SK-N-MC (cell line): ENCODE measurements around the gene SEMA5A.

Experiments
- DNase-seq: peaks from one replicate; pipeline ENCODE4 v3.0.0-alpha.2; 2011; ENCODE audit warnings: low read depth, low spot score
- H3K27ac ChIP-seq: fragments of 200-600 bp; sonication (generic); 2 replicates; pipeline ENCODE4 v1.5.1; 2016; ENCODE audit warnings: mixed run types
- H3K36me3 ChIP-seq: fragments of 200-600 bp; sonication (generic); 2 replicates; pipeline ENCODE4 v1.6.1; 2017; ENCODE audit warnings: antibody characterized with exemption, low read length, mixed read lengths; ENCODE audit not compliant: insufficient read depth
- H3K4me3 ChIP-seq: fragments of 200-600 bp; sonication (generic); 2 replicates; pipeline ENCODE4 v1.5.1; 2016
- H3K9ac ChIP-seq: fragments of 200-600 bp; sonication (generic); 2 replicates; pipeline ENCODE4 v1.8.0; 2017; ENCODE audit warnings: mixed run types, mixed read lengths; ENCODE audit not compliant: insufficient read length
- H3K9me3 ChIP-seq: fragments of 200-600 bp; sonication (generic); 2 replicates; pipeline ENCODE4 v1.6.1; 2017; ENCODE audit warnings: low read depth, mild to moderate bottlenecking, antibody characterized with exemption, low read length, moderate library complexity, mixed read lengths
- EZH2 ChIP-seq: fragments of 200-600 bp; sonication (generic); IDR thresholded peaks from one replicate; pipeline ENCODE4 v1.6.1; 2017; ENCODE audit warnings: antibody characterized with exemption
- FOXP2 ChIP-seq: optimal IDR thresholded peaks from 2 replicates; pipeline ENCODE3; 2011; ENCODE audit warnings: mild to moderate bottlenecking, moderate library complexity; ENCODE audit not compliant: insufficient read depth; ENCODE audit errors: extremely low read length, control extremely low read depth
- POLR2AphosphoS5 ChIP-seq: IDR thresholded peaks from 2 replicates; pipeline ENCODE4 v1.6.1; 2012; ENCODE audit warnings: mild to moderate bottlenecking, low read depth, low read length, borderline replicate concordance

SEMA5A gene

GRCh38 chr5:9188131-9188530 is 357.7 kb downstream of the SEMA5A start:
- no peak overlapping the region for H3K27ac ChIP-seq
- TF ChIP-seq FOXP2: no peak
- no peak for TF ChIP-seq EZH2
- TF ChIP-seq POLR2AphosphoS5: no peak
- H3K36me3 ChIP-seq: no peaks in the 10 kb centered on the region
- H3K4me3 ChIP-seq: no peak overlapping the region
- no peak for DNase-seq
- no peaks in the 10 kb centered on the region for H3K9me3 ChIP-seq
- H3K9ac ChIP-seq: no peak overlapping the region

DNA sequence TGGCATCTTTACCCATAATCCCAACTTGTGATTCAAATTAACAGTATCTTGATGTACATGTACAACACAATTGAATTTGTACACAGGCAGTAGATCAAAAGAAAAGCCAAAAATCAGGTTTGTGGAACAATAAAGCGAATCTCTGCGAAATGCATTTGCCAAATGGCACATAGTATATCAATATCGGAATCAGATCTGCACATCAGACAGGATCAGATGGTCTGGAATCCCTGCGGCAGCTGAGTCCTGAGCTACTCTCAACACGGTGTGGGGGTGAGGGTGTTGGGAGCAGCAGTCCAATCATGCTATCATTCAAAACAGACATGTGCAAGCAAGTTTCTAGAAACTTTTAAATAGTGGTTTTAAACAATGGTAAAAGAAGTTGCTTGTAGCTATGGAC is 358.3 kb downstream of the SEMA5A start:
- no peak for TF ChIP-seq FOXP2
- Histone ChIP-seq H3K36me3 (no peaks in the 10 kb centered on the region), H3K4me3 (no peak overlapping the region), H3K9ac (no peak overlapping the region), H3K9me3 (no peaks in the 10 kb centered on the region), H3K27ac (no peak overlapping the region)
- DNase-seq: no peak

DNA sequence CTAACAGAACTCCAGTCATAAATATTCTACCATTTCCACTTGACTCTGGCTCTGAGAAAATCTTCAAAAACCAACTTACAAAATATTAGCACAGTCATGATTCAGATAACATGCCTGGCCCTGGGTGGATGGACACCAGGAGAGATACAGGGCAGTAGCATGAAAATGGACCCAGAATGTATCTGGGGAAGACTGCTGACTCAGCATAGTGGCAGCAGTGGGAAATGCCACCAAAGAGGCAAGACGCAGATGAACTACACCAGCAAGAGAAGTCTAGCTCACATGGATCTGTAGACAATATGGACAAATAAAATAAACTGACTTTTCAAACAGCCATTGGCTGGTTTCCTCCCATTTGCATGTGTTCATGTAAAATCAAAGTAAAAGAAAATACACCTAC is 359.8 kb downstream of the SEMA5A start:
- no peaks in the 10 kb centered on the region for H3K9me3 ChIP-seq
- DNase-seq: no peak
- no peak overlapping the region for H3K9ac ChIP-seq
- no peak for TF ChIP-seq FOXP2
- no peak for TF ChIP-seq POLR2AphosphoS5
- TF ChIP-seq EZH2: no peak
- H3K27ac ChIP-seq: no peak overlapping the region
- H3K4me3 ChIP-seq: no peak overlapping the region
- no peaks in the 10 kb centered on the region for H3K36me3 ChIP-seq

DNA sequence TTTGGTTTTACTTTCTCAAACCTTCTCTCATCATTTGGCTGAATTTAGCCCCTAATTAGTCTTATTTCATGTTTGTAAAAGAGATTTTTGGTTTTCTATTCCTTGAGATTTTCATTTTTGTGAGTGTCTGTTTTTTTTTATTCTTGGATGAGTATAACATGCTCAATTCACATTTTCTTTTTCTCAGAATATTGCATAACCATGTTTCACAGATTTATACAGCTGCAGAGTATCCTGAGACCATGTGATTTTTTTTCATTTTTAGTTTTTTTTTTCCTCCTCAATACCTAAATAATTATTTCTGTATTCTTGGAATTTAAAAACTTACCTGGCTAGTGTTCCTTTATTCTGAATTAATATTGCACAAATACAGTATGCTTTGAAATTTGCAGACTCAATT is 361.9 kb downstream of the SEMA5A start:
- no peak for TF ChIP-seq POLR2AphosphoS5
- TF ChIP-seq EZH2: no peak
- TF ChIP-seq FOXP2: no peak
- no peak overlapping the region for H3K27ac ChIP-seq
- H3K9me3 ChIP-seq: no peaks in the 10 kb centered on the region
- H3K36me3 ChIP-seq: no peaks in the 10 kb centered on the region
- H3K4me3 ChIP-seq: no peak overlapping the region
- no peak overlapping the region for H3K9ac ChIP-seq
- no peak for DNase-seq

GRCh38 chr5:9182899-9183695 is 362.8 kb downstream of the SEMA5A start:
- H3K9ac ChIP-seq: no peak overlapping the region
- no peaks in the 10 kb centered on the region for H3K9me3 ChIP-seq
- H3K36me3 ChIP-seq: no peaks in the 10 kb centered on the region
- TF ChIP-seq FOXP2 (no peak), EZH2 (no peak), POLR2AphosphoS5 (no peak)
- H3K4me3 ChIP-seq: no peak overlapping the region
- DNase-seq: no peak
- no peak overlapping the region for H3K27ac ChIP-seq

- TF ChIP-seq EZH2: no peak
- no peak for TF ChIP-seq FOXP2
- no peak for TF ChIP-seq POLR2AphosphoS5
- DNase-seq: no peak
- H3K9ac ChIP-seq: no peak overlapping the region
These were observed 369.2 kb downstream of the SEMA5A start for GRCh38 chr5:9176641-9177040.

DNA sequence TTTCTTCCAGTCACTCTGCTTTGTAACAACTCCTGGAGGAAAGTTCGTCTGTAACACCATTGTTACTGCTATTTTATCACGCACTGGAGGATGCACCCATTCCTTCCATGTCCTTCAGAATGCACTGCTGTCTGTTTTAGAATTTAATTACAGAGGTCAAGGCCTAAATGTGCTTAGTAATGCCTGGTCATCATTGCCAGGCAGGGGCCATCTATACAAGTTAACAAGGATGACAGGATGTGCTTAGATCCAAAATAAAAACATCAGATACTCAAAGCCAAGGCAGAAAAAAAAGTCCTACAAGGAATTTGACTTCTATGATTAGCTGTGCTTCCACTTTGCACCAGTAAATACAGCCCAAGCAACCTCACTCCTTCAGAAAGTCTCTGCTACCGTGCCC is 371.4 kb downstream of the SEMA5A start:
- TF ChIP-seq FOXP2: no peak
- no peak for TF ChIP-seq EZH2
- no peak for TF ChIP-seq POLR2AphosphoS5
- H3K4me3 ChIP-seq: no peak overlapping the region
- H3K9me3 ChIP-seq: no peaks in the 10 kb centered on the region
- no peaks in the 10 kb centered on the region for H3K36me3 ChIP-seq
- no peak for DNase-seq
- no peak overlapping the region for H3K9ac ChIP-seq
- H3K27ac ChIP-seq: no peak overlapping the region

More at GRCh38 chr5:9176641-9177040, 369.2 kb downstream of the SEMA5A start:
- Histone ChIP-seq H3K27ac (no peak overlapping the region), H3K9me3 (no peaks in the 10 kb centered on the region), H3K4me3 (no peak overlapping the region), H3K36me3 (no peaks in the 10 kb centered on the region)

DNA sequence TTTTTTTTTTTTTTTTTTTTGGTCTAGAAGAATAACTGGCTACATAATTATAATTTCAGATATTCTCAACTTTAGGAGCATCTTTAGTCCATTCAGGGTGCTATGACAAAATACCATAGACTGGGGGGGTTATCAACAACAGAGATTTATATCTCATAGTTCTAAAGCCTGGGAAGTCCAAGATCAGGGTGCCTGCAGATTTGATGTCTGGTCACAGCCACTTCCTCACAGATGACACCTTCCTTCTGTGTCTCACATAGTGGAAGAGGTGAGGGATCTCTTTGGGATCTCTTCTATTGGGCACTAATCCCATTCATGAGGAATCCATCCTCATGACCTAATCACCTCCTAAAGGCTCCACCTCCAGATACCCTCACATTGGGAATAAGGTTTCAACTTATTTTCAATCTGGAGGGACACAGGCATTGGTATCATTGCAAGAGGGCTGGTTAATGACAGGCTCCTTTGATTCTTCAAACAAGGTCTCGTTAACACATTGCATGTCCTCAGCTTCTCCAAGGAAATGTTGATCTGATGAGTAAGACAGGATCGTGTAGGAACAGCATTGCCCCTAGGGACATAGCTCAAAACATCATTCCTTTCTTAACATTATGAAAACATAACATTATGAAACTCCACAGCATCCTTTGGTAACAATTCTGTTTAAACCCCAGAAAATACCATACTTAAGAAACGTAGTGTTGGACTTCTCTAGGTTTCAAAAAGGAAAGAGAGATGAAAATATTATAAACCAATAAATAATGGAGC is 372.4 kb downstream of the SEMA5A start:
- no peak for DNase-seq
- no peak overlapping the region for H3K4me3 ChIP-seq
- no peak overlapping the region for H3K27ac ChIP-seq

More for the DNA sequence above, 372.4 kb downstream of the SEMA5A start:
- Histone ChIP-seq H3K9me3 (no peaks in the 10 kb centered on the region), H3K9ac (no peak overlapping the region), H3K36me3 (no peaks in the 10 kb centered on the region)
- TF ChIP-seq POLR2AphosphoS5 (no peak), FOXP2 (no peak), EZH2 (no peak)
